IMR-90 (cell line): Measurements from ENCODE around the gene GRIK5. TPM values are rescaled to one million over a fixed set of nuclear protein-coding genes. Genes with fewer than 3 reads are reported as not detected.

Experiments used
- CHD1 ChIP-seq: IDR thresholded peaks from 2 replicates; pipeline ENCODE4 v1.6.1; 2012; ENCODE audit warnings: low read depth, low read length, improper control_type of control experiment
- POLR2A ChIP-seq: IDR thresholded peaks from 2 replicates; pipeline ENCODE4 v1.6.1; 2012; ENCODE audit warnings: mild to moderate bottlenecking, low read depth, low read length
- polyA plus RNA-seq, 3 experiments: library from polyadenylated mRNA; depleted of rRNA; stranded (reverse); fragments of >200 nt; gene quantifications; 2 replicates each; pipeline ENCODE4 v1.2.3, GENCODE V29; 2012; ENCODE audit warnings: low replicate concordance in 1 of 3
- total RNA-seq: library from RNA; depleted of rRNA; stranded (reverse); fragments of >200 nt; gene quantifications from 2 replicates; pipeline ENCODE4 v1.2.3, GENCODE V29; 2012
- TF ChIP-seq, protein P1 (sequence below): fragments of 150-350 bp; IDR thresholded peaks from 2 replicates; pipeline ENCODE4 v1.6.1; 2016; ENCODE audit warnings: low read depth, mild to moderate bottlenecking, low read length, moderate library complexity, borderline replicate concordance

GRIK5 gene
- total and polyA plus RNA-seq, 2 of the 4 experiments (the other 2 are of a cell fraction), result 0.10 TPM; not detected in 1

GRCh38 chr19:41959056-41960053 lies 110.7 kb downstream of the GRIK5 start, which contains the start of gene RABAC1 (continued):
- TF ChIP-seq, protein P1, sequence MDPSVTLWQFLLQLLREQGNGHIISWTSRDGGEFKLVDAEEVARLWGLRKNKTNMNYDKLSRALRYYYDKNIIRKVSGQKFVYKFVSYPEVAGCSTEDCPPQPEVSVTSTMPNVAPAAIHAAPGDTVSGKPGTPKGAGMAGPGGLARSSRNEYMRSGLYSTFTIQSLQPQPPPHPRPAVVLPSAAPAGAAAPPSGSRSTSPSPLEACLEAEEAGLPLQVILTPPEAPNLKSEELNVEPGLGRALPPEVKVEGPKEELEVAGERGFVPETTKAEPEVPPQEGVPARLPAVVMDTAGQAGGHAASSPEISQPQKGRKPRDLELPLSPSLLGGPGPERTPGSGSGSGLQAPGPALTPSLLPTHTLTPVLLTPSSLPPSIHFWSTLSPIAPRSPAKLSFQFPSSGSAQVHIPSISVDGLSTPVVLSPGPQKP, result no peak
- TF ChIP-seq POLR2A, result peak; percentile 93
- TF ChIP-seq CHD1, result no peak
